ENCODE results near the gene SCN1B. TPM values are rescaled to one million over a fixed set of nuclear protein-coding genes. Genes with fewer than 3 reads are reported as not detected.

SCN1B gene
- total and polyA plus RNA-seq, 2 of the 13 experiments (the other 11 are each of a cell fraction or from before 2014, with no cell fraction given) = 2.7 to 20.1 TPM

GRCh38 chr19:34994286-34994642 is 36.0 kb upstream of the SCN1B start:
- H2AFZ ChIP-seq (ENCODE audit: low read length) = no peak overlapping the region
- no peaks in the 10 kb centered on the region for H3K36me3 ChIP-seq (replicated peaks in 1 of 2; ENCODE audit: control insufficient read depth in 1 of 2, insufficient read depth in 2 of 2, low read length in 2 of 2)
- intact Hi-C loops (cut with micrococcal nuclease; ENCODE audit: unreplicated experiment) (loop anchor here (2.0 kb wide), 1 partner anchor 21 kb away; no protein-coding TSS in a partner anchor), in situ Hi-C loops (cut with HindIII; ENCODE audit: extremely low pct_ligation_motif_present, low pct_unique_long_range_greater_than_20kb) (no loop called here)
- no peak for FAIRE-seq
- 8% methylated on average over 2 of the region's 9 CpGs for WGBS (ENCODE audit: low lambda C conversion rate)
- no peak for DNase-seq (ENCODE audit: low spot score)
- peak overlapping the region; percentile 59 for H3K27ac ChIP-seq (ENCODE audit: extremely low read length, insufficient read depth, low read length)
- H3K4me2 ChIP-seq (ENCODE audit: low read depth, low read length) = peak overlapping the region; percentile 98
- POLR2A ChIA-PET = interaction anchor here (1.0 to 4.4 kb wide), 6 partner anchors 9 to 68 kb away, joined by 3 to 75 read pairs (median 8); partner anchors contain the start of gene ZNF30
- peak overlapping the region; percentile 64 for H3K9ac ChIP-seq (ENCODE audit: insufficient read depth, low read depth, low read length)
- H3K9me3 ChIP-seq (ENCODE audit: low read length) = no peaks in the 10 kb centered on the region
- CTCF ChIA-PET (ENCODE audit: low intra/inter-chr PET ratio, low total read pairs) = no interaction called here
- H3K4me3 ChIP-seq (replicated peaks in 1 of 3; ENCODE audit: insufficient read depth in 1 of 3, low read depth in 2 of 3, low read length in 3 of 3) = peak overlapping the region; percentile 29 to 68 (median 41); a peak in 5 of 6 replicates
- H3K27me3 ChIP-seq (ENCODE audit: control insufficient read depth in 1 of 2, insufficient read depth in 2 of 2, low read length in 2 of 2) = peaks cover 0 to 17% of the 10 kb centered on the region in 2 experiments; a peak in 3 of 5 replicates
- ATAC-seq = peak; percentile 43
- peaks cover 77% of the 10 kb centered on the region for H3K4me1 ChIP-seq (ENCODE audit: insufficient read depth, low read length)
- H4K20me1 ChIP-seq (ENCODE audit: insufficient read depth, low read length) = no peaks in the 10 kb centered on the region
- BruUV-seq (replicated peaks) = no TSS peak
- no peaks in the 10 kb centered on the region for H3K79me2 ChIP-seq (ENCODE audit: insufficient read depth, low read length)
- TF ChIP-seq ZSCAN31 (CRISPR knock-in tag; IDR thresholded peaks at IDR 0.05; ENCODE audit: low read depth) = peak; percentile 23; the same call in 1 of the 2 replicates
- no peak for TF ChIP-seq ZNF629 (CRISPR knock-in tag; conservative IDR thresholded peaks at IDR 0.05)
- no peak for TF ChIP-seq HNF4A (CRISPR knock-in tag; IDR thresholded peaks at IDR 0.05)
- no peak for TF ChIP-seq HNRNPL (IDR thresholded peaks at IDR 0.05; ENCODE audit: low read depth, low read length)
- TF ChIP-seq ELF4 (CRISPR knock-in tag; IDR thresholded peaks at IDR 0.05; ENCODE audit: borderline replicate concordance) = 0 out of 2 replicates have a peak, but pooled peaks have one; percentile 29
- TF ChIP-seq ZNF510 (CRISPR knock-in tag; IDR thresholded peaks at IDR 0.05; ENCODE audit: low read depth) = no peak
- TF ChIP-seq NFAT5 (CRISPR knock-in tag; IDR thresholded peaks at IDR 0.05) = no peak
- TF ChIP-seq MEIS2 (CRISPR knock-in tag; IDR thresholded peaks at IDR 0.05) = 0 out of 2 replicates have a peak, but pooled peaks have one; percentile 37
- no peak for TF ChIP-seq ZNF317 (CRISPR knock-in tag; IDR thresholded peaks at IDR 0.05)
- no peak for TF ChIP-seq ZNF512B (CRISPR knock-in tag; IDR thresholded peaks at IDR 0.05; ENCODE audit: borderline replicate concordance)
- TF ChIP-seq ZFP41 (CRISPR knock-in tag; IDR thresholded peaks at IDR 0.05; ENCODE audit: borderline replicate concordance) = no peak
- TF ChIP-seq ZNF17 (CRISPR knock-in tag; IDR thresholded peaks at IDR 0.05) = no peak
